Measurements from ENCODE around the gene VGLL4. TPM values are rescaled to one million over a fixed set of nuclear protein-coding genes. Genes with fewer than 3 reads are reported as not detected.
"Not testable (repeated sequence)": the region's sequence is repeated elsewhere in the genome, so short reads cannot be mapped to it uniquely, and the experiment has no call there.

The VGLL4 gene
- polyA plus RNA-seq (2013, experiment 1 of 2; ENCODE audit: insufficient read length), result 54.7 TPM
- polyA plus RNA-seq (2013, experiment 2 of 2; ENCODE audit: insufficient read length), result 53.6 TPM

- DNase-seq, result peak; percentile 95
Measured at GRCh38 chr3:11643605-11644087, at the start of gene VGLL4. Gene VGLL4, minus strand, starts transcription at chr3:11643915. Its CDS starts 397 bp downstream, at chr3:11643518.

GRCh38 chr3:11692532-11692813 lies 48.8 kb upstream of the VGLL4 start:
- DNase-seq, result no peak

- DNase-seq, result no peak
Measured at GRCh38 chr3:11691767-11692531, 48.2 kb upstream of the VGLL4 start.

GRCh38 chr3:11690863-11691766 lies 47.4 kb upstream of the VGLL4 start:
- peak; percentile 71 for DNase-seq

- DNase-seq, result no peak
Measured at GRCh38 chr3:11689749-11690148, 46.0 kb upstream of the VGLL4 start.

GRCh38 chr3:11684980-11685379 lies 41.3 kb upstream of the VGLL4 start:
- DNase-seq, result not testable (repeated sequence)

- DNase-seq, result no peak
Measured at GRCh38 chr3:11680509-11680908, 36.8 kb upstream of the VGLL4 start.

- no peak for DNase-seq
Measured at GRCh38 chr3:11679964-11680363, 36.2 kb upstream of the VGLL4 start.

- no peak for DNase-seq
Measured at GRCh38 chr3:11672363-11672762, 28.6 kb upstream of the VGLL4 start.

- peak; percentile 81 for DNase-seq
Measured at GRCh38 chr3:11671648-11672100, 28.0 kb upstream of the VGLL4 start.

- DNase-seq, result peak; percentile 61
Measured at GRCh38 chr3:11668243-11669235, 24.8 kb upstream of the VGLL4 start.

GRCh38 chr3:11665331-11665730 lies 21.6 kb upstream of the VGLL4 start:
- no peak for DNase-seq

- peak; percentile 28 for DNase-seq
Measured at GRCh38 chr3:11662392-11662990, 18.8 kb upstream of the VGLL4 start.

GRCh38 chr3:11661827-11662226 lies 18.1 kb upstream of the VGLL4 start:
- DNase-seq, result peak; percentile 84

- no peak for DNase-seq
Measured at GRCh38 chr3:11661052-11661656, 17.4 kb upstream of the VGLL4 start.

- DNase-seq, result no peak
Measured at GRCh38 chr3:11660242-11660641, 16.5 kb upstream of the VGLL4 start.

GRCh38 chr3:11658180-11658579 lies 14.5 kb upstream of the VGLL4 start:
- DNase-seq, result no peak

- DNase-seq, result no peak
Measured at GRCh38 chr3:11655196-11655928, 11.6 kb upstream of the VGLL4 start.

GRCh38 chr3:11654166-11654565 lies 10.5 kb upstream of the VGLL4 start:
- no peak for DNase-seq

- DNase-seq, result no peak
Measured at GRCh38 chr3:11653298-11654055, 9.8 kb upstream of the VGLL4 start.

Measured in fibroblast of skin of abdomen (primary cell).